Esophagus squamous epithelium (tissue), 4 donors: ENCODE results near the gene CFAP299.

Source experiments
- CTCF ChIP-seq, 6 experiments: fragments of 450-650 bp in 4 of 6; fragments of 200-600 bp in 2 of 6; sonication (generic) in 2 of 6; IDR thresholded peaks; one replicate each; pipeline ENCODE4 v1.5.1; 2016 to 2019; ENCODE audit warnings: antibody characterized with exemption in 6 of 6, mild to moderate bottlenecking in 4 of 6, moderate library complexity in 4 of 6
- POLR2A ChIP-seq, 4 donors: fragments of 450-650 bp; IDR thresholded peaks; one replicate each; pipeline ENCODE4 v1.6.1; 2017; ENCODE audit warnings: antibody characterized with exemption in 4 of 4, mild to moderate bottlenecking in 4 of 4, moderate library complexity in 3 of 4

GRCh38 chr4:80333121-80333520, 2.4 kb upstream of the CFAP299 start:
- TF ChIP-seq CTCF (IDR thresholded peaks at IDR 0.05) (no peak), POLR2A (IDR thresholded peaks at IDR 0.05) (no peak)
